ENCODE measurements around the gene SH2D1B. TPM values are rescaled to one million over a fixed set of nuclear protein-coding genes. Genes with fewer than 3 reads are reported as not detected.
"Not testable (repeated sequence)": the region's sequence is repeated elsewhere in the genome, so short reads cannot be mapped to it uniquely, and the experiment has no call there.

The SH2D1B gene
- total and polyA plus RNA-seq, 5 experiments from 2014 or later, result 0.10 to 5.9 (median 0.29) TPM

GRCh38 chr1:162418584-162418983 lies 6.6 kb upstream of the SH2D1B start:
- H3K36me3 Mint-ChIP-seq, H3K27ac Mint-ChIP-seq, POLR2A ChIA-PET, H3K9me3 Mint-ChIP-seq, H3K4me3 Mint-ChIP-seq, ATAC-seq, DNase-seq: not testable (repeated sequence)
- Mint-ChIP-seq H3K27me3 (peaks cover 4 to 55% (median 31%) of the 10 kb centered on the region in 5 donors), H3K4me1 (peaks cover 0 to 19% (median 0%) of the 10 kb centered on the region in 4 donors)

GRCh38 chr1:162417650-162418049 lies 5.7 kb upstream of the SH2D1B start:
- Mint-ChIP-seq H3K36me3 (peaks cover 0 to 2% (median 0%) of the 10 kb centered on the region in 3 donors), H3K27ac (no peak overlapping the region), H3K9me3 (no peaks in the 10 kb centered on the region), H3K4me3 (no peak overlapping the region), H3K27me3 (peaks cover 7 to 54% (median 31%) of the 10 kb centered on the region in 5 donors), H3K4me1 (peaks cover 0 to 17% (median 0%) of the 10 kb centered on the region in 4 donors)
- no peak for ATAC-seq
- DNase-seq, result no peak
- POLR2A ChIA-PET, result no interaction called here

GRCh38 chr1:162416909-162417308 lies 5.0 kb upstream of the SH2D1B start:
- ATAC-seq, result no peak
- Mint-ChIP-seq H3K9me3 (no peaks in the 10 kb centered on the region), H3K4me1 (peaks cover 0 to 16% (median 0%) of the 10 kb centered on the region in 4 donors), H3K4me3 (no peak overlapping the region), H3K36me3 (no peaks in the 10 kb centered on the region), H3K27ac (no peak overlapping the region), H3K27me3 (peaks cover 7 to 56% (median 29%) of the 10 kb centered on the region in 5 donors)
- POLR2A ChIA-PET, result no interaction called here
- no peak for DNase-seq

- DNase-seq (no peak), ATAC-seq (no peak)
- peaks cover 0 to 2% (median 0%) of the 10 kb centered on the region in 9 donors for H3K9me3 Mint-ChIP-seq
- POLR2A ChIA-PET, result no interaction called here
- peaks cover 13 to 56% (median 28%) of the 10 kb centered on the region in 5 donors for H3K27me3 Mint-ChIP-seq
- H3K36me3 Mint-ChIP-seq, result no peaks in the 10 kb centered on the region
- no peak overlapping the region for H3K27ac Mint-ChIP-seq
- H3K4me3 Mint-ChIP-seq, result no peak overlapping the region
- H3K4me1 Mint-ChIP-seq, result peaks cover 0 to 11% (median 0%) of the 10 kb centered on the region in 4 donors
These were observed 4.3 kb upstream of the SH2D1B start for GRCh38 chr1:162416215-162416614.

GRCh38 chr1:162407539-162407938 lies 4.4 kb downstream of the SH2D1B start:
- H3K4me3 Mint-ChIP-seq, result peak overlapping the region in 1 of 10 donors; percentile 43

GRCh38 chr1:162406811-162407210 lies 5.1 kb downstream of the SH2D1B start:
- POLR2A ChIA-PET, result no interaction called here
- DNase-seq (no peak), ATAC-seq (no peak)
- Mint-ChIP-seq H3K27ac (no peak overlapping the region), H3K4me1 (peaks cover 0 to 7% (median under 1%) of the 10 kb centered on the region in 4 donors), H3K9me3 (peaks cover 0 to 2% (median 0%) of the 10 kb centered on the region in 9 donors), H3K27me3 (peaks cover 9 to 38% (median 20%) of the 10 kb centered on the region in 5 donors), H3K36me3 (no peaks in the 10 kb centered on the region), H3K4me3 (peak overlapping the region in 1 of 10 donors; percentile 26)

More at GRCh38 chr1:162407539-162407938, 4.4 kb downstream of the SH2D1B start:
- POLR2A ChIA-PET, result no interaction called here
- Mint-ChIP-seq H3K36me3 (no peaks in the 10 kb centered on the region), H3K9me3 (peaks cover 0 to 2% (median 0%) of the 10 kb centered on the region in 9 donors), H3K4me1 (peaks cover 0 to 11% (median under 1%) of the 10 kb centered on the region in 4 donors), H3K27ac (no peak overlapping the region), H3K27me3 (peaks cover 7 to 38% (median 17%) of the 10 kb centered on the region in 5 donors)
- ATAC-seq, result no peak
- DNase-seq, result no peak

- H3K4me1 Mint-ChIP-seq, result peaks cover 0 to 10% (median under 1%) of the 10 kb centered on the region in 4 donors
- peaks cover 5 to 33% (median 17%) of the 10 kb centered on the region in 5 donors for H3K27me3 Mint-ChIP-seq
- no peaks in the 10 kb centered on the region for H3K36me3 Mint-ChIP-seq
- no peaks in the 10 kb centered on the region for H3K9me3 Mint-ChIP-seq
- H3K4me3 Mint-ChIP-seq, result no peak overlapping the region
- no peak overlapping the region for H3K27ac Mint-ChIP-seq
- POLR2A ChIA-PET, result no interaction called here
- no peak for ATAC-seq
- DNase-seq, result no peak
These were observed 6.1 kb downstream of the SH2D1B start for GRCh38 chr1:162405800-162406199.

- ATAC-seq (no peak), DNase-seq (no peak)
- POLR2A ChIA-PET, result no interaction called here
These were observed 7.3 kb downstream of the SH2D1B start for GRCh38 chr1:162404550-162405160.

GRCh38 chr1:162400790-162401355 lies 11.1 kb downstream of the SH2D1B start:
- H3K4me1 Mint-ChIP-seq, result peaks cover 0 to 17% (median 0%) of the 10 kb centered on the region in 4 donors
- POLR2A ChIA-PET, result no interaction called here
- no peak for DNase-seq
- no peak overlapping the region for H3K27ac Mint-ChIP-seq
- H3K9me3 Mint-ChIP-seq, result no peaks in the 10 kb centered on the region
- no peak for ATAC-seq
- peaks cover 16 to 47% (median 26%) of the 10 kb centered on the region in 5 donors for H3K27me3 Mint-ChIP-seq
- H3K4me3 Mint-ChIP-seq, result peak overlapping the region in 1 of 10 donors; percentile 70
- H3K36me3 Mint-ChIP-seq, result no peaks in the 10 kb centered on the region

More at GRCh38 chr1:162404550-162405160, 7.3 kb downstream of the SH2D1B start:
- Mint-ChIP-seq H3K27me3 (peaks cover 6 to 25% (median 21%) of the 10 kb centered on the region in 5 donors), H3K4me1 (peaks cover 0 to 10% (median 0%) of the 10 kb centered on the region in 4 donors), H3K9me3 (no peaks in the 10 kb centered on the region), H3K27ac (no peak overlapping the region), H3K36me3 (no peaks in the 10 kb centered on the region), H3K4me3 (no peak overlapping the region)

- H3K27ac Mint-ChIP-seq, result no peak overlapping the region
- POLR2A ChIA-PET, result no interaction called here
- ATAC-seq (no peak), DNase-seq (no peak)
- peak overlapping the region in 1 of 10 donors; percentile 5 for H3K4me3 Mint-ChIP-seq
- no peaks in the 10 kb centered on the region for H3K36me3 Mint-ChIP-seq
- no peaks in the 10 kb centered on the region for H3K9me3 Mint-ChIP-seq
- H3K4me1 Mint-ChIP-seq, result peaks cover 0 to 11% (median 0%) of the 10 kb centered on the region in 4 donors
- peaks cover 16 to 52% (median 28%) of the 10 kb centered on the region in 5 donors for H3K27me3 Mint-ChIP-seq
These were observed 12.8 kb downstream of the SH2D1B start for GRCh38 chr1:162398999-162399580.

GRCh38 chr1:162397943-162398560 lies 13.9 kb downstream of the SH2D1B start:
- H3K27ac Mint-ChIP-seq, result no peak overlapping the region
- ATAC-seq (no peak), DNase-seq (no peak)
- H3K9me3 Mint-ChIP-seq, result no peaks in the 10 kb centered on the region
- H3K4me3 Mint-ChIP-seq, result no peak overlapping the region
- peaks cover 12 to 58% (median 24%) of the 10 kb centered on the region in 5 donors for H3K27me3 Mint-ChIP-seq
- no peaks in the 10 kb centered on the region for H3K36me3 Mint-ChIP-seq
- peaks cover 0 to 11% (median 0%) of the 10 kb centered on the region in 4 donors for H3K4me1 Mint-ChIP-seq
- POLR2A ChIA-PET, result no interaction called here

GRCh38 chr1:162397039-162397448 lies 14.9 kb downstream of the SH2D1B start:
- POLR2A ChIA-PET, result no interaction called here
- Mint-ChIP-seq H3K27ac (no peak overlapping the region), H3K9me3 (no peaks in the 10 kb centered on the region), H3K4me3 (no peak overlapping the region), H3K36me3 (no peaks in the 10 kb centered on the region), H3K27me3 (peaks cover 8 to 50% (median 20%) of the 10 kb centered on the region in 5 donors), H3K4me1 (peaks cover 0 to 13% (median 1%) of the 10 kb centered on the region in 4 donors)
- no peak for DNase-seq
- ATAC-seq, result no peak

All from naive thymus-derived CD8-positive, alpha-beta T cell (primary cell).